GM19193 (cell line): ENCODE measurements around the gene PEPD.

Source experiments
- POLR2A ChIP-seq: IDR thresholded peaks from 4 replicates; pipeline ENCODE4 v1.6.1; 2011; ENCODE audit not compliant: insufficient read depth, insufficient read length; ENCODE audit errors: extremely low read depth

The PEPD gene

DNA sequence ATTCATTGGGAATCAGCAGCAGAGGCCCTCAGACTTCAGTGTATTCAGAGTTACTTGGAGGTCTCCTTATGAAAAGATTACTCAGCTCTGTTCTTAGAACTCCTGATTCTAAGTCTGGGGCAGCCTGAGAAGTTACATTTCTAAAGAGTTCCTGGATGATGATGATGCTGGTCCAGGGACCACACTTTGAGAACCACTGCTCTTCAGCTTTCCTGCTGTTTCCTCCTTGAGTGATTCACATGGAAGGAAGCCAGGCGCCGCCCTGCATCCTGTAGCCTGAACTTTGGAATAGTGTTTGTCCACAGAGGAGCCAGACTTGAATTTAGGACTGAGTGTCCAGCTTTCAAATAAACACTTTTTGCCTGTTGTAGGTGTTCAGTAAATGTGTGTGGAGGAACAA, 145.2 kb downstream of the PEPD start:
- no peak for TF ChIP-seq POLR2A

DNA sequence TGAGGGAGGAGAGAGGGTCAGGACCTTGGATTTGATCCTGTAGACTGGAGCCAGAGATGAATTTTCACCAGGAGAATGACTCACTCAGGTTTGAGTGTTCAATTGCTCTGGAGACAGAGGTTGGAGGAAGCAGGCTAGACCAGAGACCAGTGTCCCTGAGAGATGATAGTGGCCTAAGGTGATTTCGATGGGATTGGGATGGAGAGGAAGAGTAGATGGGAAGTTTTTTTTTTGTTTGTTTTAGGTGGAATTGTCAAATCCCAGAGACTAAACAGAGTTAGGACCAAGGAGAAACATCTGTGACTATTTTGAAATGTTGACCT, 145.8 kb downstream of the PEPD start:
- TF ChIP-seq POLR2A, result no peak

DNA sequence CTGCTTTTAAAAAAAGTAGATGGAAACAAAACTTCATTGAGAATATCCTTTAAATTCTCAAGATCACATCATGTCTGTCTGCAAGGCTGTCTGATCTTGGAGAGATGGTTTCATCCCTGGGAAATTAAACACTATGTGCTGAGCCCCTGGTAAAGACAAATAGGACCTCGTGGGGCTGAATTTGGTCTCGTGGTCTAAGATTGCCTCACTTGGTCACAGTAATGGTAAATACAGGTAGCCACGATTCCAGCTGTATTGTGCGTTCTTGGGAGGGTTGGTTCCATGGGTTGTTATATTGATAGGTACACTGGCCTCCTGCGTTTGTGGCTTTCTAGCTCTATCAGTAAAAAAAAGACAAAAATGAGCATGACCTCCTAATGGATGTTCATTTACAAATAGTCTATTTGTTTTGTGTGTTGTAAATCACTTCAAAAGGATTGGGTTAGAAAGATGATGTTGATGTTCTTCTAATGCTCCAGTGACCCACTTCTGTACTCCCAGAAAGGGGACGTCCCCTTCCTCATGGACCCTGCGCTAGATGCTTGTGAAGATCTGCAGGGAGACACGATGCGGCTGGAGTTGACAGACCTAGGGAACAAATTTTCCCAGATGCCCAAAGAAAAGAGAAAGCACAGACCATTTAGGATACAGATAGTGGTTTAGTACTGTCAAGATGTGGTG, 146.3 kb downstream of the PEPD start:
- TF ChIP-seq POLR2A, result no peak

DNA sequence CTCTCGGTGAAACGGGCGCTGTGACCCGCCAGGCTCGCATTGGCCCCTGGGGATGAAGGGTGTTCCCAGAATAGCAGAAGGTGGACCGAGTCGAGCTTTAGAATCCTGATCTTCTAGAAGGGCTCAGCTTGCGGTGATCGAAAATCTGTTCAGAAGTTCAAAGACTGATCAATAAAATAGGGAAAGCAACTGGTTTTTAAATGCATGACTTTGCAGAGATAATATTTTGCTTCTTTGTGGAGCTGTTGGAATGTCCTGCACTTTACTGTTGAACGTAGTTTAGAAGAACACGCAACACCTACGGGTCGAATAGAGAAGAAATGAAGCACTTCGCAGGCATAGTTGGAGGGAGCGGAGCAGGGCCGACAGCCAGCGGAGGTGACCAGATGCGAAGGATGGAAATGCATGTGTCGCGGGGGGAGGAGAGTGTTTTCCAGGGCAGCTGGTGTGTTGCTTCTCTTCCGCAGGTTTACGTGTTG, 147.3 kb downstream of the PEPD start:
- no peak for TF ChIP-seq POLR2A

DNA sequence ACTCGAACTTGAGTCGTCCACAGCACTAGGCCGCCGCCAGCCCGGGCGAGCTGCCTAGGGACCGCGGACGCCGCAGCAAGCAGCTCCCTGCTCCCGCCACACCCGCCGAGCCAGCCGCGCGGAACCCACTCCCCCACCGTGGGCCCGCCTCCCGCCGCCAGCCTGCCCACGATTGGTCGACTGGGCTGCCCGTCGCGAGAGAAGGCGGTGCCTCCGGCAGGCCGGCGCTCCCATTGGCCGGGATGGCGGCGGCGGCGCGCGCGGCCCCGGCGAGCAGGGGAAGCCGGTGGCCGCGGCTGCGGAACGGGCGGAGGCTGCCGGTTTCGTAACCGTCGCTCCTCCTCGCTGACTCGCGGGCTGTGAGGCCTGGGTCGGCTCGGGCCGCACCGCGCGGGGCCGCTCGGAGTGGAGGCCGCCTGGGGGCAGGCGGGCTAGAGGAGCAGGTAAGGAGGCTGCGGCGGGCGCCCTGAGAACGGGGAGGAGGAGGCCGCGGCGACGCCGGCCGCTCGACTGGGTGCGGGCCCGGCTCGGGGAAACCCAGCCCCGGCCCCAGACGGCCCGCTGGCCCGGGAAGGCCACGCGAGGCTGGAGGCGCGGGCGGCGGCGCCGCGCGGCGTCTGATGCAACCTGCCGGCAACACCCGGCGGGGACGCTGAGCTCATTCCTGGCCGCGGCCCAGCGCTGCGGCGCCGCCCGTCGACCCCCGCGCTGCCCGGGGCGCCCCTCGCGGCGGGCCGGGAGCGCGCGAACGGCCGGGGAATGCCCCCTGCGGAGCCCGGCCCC, 147.9 kb downstream of the PEPD start, which contains the start of gene CEBPG:
Gene CEBPG (plus strand): TSS at position 257 of the 783 bp plus-strand sequence. CDS start 5,531 bp downstream, outside the sequence.
- TF ChIP-seq POLR2A, result peak; percentile 89

DNA sequence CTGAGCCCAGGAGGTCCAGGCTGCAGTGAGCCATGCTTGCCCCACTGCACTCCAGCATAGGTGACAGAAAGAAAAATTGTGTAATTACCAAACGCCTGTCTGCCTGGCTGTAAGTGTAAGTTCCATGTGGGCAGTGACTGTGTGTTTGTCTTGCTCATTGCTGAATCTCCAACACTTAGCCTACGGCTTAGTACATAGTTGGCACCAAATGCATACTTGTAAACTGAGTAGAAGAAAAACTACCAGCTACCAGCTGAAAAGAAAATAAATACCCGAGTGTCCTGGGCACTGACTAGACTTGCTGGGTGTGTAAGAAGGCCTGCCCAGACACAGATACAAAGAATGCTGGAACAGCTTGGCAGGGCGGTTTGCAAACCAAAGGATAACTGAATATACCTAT, 150.8 kb downstream of the PEPD start:
- TF ChIP-seq POLR2A, result no peak

DNA sequence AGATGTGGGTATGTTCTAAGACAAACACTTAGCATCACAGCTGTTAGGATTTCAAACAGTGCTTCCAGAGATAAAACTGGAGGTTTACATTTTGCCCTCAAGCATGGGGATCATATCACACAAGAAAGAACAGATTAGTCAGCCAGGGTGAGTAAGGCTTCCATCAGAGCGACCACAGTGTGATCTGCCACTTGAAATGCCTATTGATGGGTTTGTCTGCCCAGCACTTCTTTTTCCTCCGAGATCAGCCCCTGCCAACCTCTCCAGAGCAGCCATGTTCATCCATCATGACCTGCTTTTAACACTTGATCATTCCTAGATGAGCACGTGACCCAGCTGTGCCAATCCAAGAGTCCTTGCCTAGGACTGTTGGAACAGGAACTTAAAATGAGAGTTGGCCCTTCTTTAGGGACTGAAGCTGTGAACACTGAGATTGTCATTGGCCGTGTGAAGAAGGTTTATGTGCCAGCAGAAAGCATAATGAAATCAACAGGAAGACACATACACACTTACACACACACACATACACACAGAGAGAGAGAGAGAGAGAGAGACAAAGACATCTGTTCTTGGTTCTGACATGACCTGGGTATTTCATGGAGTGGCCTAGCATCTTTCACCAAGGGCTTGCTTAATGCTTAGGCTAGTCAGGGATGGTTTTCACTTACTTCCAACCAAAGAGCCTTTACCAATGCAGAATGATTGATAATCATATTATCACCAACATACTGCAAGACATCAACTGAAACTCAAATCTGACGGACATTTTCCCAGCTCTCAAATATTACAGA, 153.3 kb downstream of the PEPD start:
- no peak for TF ChIP-seq POLR2A

DNA sequence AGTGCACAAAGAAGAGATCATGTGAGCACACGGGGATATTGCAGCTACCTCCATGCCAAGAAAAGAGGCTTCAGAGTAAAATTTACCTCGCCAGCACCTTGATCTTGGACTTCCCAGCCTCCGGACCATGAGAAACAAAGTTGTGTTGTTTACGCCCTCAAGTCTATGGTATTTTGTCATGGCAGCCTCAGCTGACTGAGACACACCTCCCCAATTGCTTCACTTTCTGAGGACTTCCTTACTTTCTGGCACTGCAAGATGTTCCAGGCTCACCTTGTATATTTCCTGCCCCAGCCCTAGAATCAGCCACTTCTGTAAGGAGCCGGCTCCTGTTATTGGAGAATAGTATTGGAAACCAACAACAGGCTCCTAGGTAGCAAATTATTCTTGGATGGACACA, 154.7 kb downstream of the PEPD start:
- no peak for TF ChIP-seq POLR2A

DNA sequence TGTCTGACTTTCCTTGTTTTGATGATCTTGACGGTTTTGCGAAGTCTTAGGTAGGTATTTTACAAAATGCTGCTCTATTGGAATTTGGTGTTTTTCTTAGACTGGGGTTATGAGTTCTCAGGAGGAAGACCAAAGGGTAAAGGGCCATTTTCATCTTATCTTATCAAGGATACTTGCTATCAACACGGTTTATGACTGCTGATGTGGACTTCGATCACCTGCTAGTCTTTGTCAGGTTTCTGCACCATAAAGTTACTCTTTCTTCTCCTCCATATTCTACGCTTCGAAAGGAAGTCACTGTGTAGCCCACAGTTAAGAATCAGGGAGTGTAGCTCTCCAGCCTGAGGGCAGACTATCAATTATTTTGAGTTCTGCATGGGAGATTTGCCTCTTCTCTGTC, 155.5 kb downstream of the PEPD start:
- no peak for TF ChIP-seq POLR2A

DNA sequence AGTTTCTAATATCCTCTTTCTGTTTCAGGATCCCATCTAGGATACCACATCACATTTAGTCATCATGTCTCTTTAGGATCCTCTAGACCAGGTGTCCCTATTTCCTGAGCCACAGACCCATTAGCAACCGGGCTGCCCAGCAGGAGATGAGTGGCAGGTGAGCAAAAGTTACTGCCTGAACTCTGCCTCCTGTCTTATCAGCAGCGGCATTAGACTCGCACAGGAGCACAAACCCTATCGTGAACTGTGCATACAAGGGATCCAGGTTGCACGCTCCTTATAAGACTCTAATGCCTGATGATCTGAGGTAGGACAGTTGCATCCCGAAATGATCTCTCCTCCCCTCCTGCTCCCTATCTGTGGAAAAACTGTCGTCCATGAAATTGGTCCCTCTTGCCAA, 155.9 kb downstream of the PEPD start:
- no peak for TF ChIP-seq POLR2A

DNA sequence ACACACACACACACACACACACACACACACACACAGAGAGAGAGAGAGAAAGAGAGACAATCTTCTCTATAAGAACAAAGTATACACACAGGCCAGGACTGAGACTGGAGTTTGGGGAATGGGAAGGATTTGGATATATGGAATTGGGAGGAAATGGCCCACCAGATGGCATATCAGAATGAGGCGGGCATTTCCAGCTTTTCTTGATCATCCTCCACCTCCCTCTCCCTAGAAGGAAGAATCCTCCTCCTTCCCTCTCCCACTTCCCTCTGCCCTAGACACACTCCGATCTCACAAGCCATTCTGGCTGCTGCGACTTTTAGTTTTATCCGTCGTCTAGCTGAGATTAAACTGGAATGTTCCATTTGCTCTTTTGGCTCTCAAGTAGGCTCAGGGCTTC, 158.1 kb downstream of the PEPD start:
- TF ChIP-seq POLR2A, result no peak

DNA sequence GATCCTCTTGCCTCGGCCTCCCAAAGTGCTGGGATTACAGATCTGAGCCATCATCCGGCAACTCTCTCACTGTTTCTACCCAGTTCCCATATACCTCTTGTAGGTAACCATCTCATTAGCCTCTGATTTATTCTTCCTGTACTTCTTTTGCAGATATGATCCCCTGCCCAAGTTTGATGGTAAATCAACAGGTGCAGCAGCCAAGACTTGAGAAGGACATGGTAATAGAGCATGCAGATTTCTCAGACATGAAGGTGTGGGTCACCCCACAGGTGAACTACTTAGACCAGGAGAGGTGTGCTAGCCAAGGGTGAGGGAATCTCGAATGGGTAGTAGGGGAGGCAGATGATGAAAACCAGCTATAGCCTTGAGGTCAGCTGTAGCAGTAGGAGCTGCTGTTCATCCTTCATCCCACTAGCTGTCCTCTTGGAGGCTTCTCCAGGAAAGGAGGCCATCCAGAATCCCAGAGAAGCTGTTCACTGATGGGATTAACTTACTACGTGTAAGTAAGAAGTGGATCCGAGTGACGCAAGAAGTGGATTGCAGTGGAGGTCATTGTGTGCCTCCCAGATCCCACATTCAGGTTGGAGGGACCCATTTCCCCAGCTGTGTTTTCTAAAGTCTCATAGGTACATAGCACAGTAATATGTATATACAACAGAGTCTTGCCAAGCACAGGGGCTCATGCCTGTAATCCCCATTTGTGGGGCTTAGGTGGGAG, 158.9 kb downstream of the PEPD start:
- TF ChIP-seq POLR2A, result no peak

DNA sequence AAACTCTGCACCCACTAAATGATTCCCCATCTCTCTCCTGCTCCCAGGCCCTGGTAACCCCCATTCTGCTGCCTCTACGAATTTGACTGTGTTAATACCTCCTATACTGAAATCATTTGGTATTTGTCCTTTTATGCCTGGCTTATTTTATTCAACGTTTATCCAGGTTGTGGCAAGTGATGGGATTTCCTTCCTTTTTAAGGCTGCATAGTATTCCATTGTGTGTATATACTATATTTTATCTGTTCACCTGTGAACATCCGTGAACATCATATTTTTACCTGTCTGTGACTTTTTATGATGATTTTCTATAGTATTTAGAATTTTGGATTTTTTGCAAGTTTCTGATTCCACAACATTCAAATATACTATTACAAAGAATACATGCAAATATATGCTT, 162.0 kb downstream of the PEPD start:
- TF ChIP-seq POLR2A, result no peak

DNA sequence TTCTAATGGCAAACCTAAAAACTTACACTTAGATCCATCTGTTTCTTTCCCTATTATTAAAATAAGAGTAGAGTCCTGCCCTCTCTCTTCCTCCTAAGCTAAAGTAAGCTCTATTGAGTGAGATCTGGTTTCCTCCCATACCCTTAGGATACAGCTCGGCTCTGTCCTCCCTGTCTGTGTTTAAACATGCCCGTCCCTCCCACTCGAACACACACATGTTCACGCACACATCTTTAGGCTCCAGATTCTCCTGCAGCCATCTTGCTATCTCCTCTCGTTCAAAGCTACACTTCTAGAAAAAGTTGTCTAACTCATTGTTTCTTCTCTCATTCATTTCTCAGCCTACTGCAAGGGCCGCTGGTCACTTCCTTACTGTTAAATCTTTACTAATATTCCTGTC, 163.2 kb downstream of the PEPD start:
- no peak for TF ChIP-seq POLR2A

DNA sequence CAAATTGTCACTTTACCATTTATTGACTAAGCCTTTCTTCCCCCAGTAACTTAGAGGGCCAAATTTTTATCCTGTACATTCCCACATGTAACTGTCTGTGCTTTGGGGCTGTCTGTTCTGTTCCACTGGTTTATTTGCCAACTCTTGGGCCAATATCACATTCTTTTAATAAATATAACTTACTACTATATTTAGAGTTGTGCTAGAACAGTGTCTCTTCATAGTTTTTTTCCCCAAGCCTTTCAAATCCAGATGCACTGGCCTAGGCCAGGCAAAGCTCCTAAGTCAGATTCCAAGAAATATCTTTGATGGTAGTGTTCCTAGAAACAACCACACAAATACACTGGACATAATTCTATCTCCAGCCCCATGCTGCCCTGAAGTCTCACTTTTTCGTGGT, 164.0 kb downstream of the PEPD start:
- TF ChIP-seq POLR2A, result no peak
